KBM-7 (cell line): ENCODE results near the gene KLHL12.
"Not testable (repeated sequence)": the region's sequence is repeated elsewhere in the genome, so short reads cannot be mapped to it uniquely, and the experiment has no call there.

Source experiments
- DNase-seq: peaks from one replicate; pipeline ENCODE4 v3.0.0-alpha.2; 2015
- in situ Hi-C: fragments of 300-500 bp; cut with MboI; formaldehyde crosslinking; loops from 2 replicates; pipeline ENCODE4 v1.14.3; 2020; ENCODE audit warnings: low sequenced_read_pairs, low pct_unique_long_range_greater_than_20kb, mixed read lengths

Gene KLHL12

DNA sequence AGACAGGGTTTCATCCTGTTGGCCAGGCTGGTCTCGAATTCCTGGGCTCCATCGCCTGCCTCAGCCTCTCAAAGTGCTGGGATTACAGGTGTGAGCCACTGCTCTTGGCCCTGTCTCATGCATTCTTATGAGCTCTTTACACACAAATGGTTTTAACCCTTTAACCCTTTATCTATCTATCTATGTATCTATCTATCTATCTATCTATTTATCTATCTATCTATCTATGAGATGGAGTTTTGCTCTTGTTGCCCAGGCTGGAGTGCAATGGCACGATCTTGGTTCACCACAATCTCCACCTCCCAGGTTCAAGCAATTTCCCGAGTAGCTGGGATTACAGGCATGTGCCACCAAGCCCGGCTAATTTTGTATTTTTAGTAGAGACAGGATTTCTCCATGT lies 23.2 kb downstream of the KLHL12 start:
- in situ Hi-C loops, DNase-seq: not testable (repeated sequence)

DNA sequence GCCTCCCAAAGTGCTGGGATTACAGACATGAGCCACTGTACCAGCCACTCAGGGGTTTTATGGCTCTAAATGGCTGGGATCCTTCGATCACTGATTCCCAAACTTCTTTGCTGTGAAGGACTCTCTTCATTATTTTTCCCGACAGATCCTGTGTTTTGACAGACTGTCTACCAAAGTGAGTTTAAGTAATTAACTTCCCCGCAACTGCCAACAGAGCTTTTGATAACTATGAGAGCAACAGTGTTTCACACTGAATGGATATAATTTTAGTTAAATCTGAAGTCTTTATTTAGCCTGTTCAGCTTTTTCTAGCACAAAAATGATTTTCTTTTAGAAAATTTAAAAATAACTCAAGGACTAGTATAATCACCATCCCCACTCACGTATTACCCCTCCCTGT lies 25.5 kb downstream of the KLHL12 start:
- DNase-seq = no peak
- in situ Hi-C loops = no loop called here

DNA sequence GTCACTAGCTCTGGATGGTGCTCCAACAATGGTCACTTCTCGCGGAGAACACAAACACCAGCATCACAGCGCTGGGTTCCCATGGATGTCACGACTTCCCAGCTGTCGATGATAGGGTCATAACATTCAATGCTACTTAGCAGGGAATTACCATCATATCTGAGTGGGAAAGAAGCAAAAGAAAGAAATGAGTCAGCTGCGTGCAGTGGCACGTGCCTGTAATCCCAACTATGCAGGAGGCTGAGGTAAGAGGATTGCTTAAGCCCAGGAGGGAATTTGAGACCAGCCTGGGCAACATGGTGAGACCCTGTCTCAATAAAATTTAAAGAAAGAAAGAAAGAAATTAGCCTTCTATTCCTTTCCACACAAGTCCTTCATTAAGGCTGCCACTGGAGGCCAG lies 34.5 kb downstream of the KLHL12 start:
- DNase-seq = no peak
- in situ Hi-C loops = no loop called here

DNA sequence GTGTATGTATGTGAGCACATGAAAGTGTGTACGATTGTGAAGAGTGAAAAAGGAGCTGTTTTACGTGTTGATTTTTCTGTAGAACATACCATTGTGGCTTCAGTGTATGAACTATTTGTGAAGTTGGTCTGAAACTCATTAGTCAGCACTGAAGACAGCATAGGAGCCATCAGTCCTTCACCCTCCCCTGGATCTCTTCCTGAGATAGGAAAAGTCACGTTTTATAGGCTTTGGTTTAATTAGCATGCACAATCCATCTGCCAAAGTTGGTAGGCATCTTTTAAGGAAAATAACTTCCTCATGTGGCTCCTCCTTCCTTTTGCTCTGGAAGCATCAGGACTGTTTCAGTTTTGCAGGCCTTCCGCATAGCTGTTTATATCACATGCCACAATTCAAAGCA lies 36.6 kb downstream of the KLHL12 start:
- no peak for DNase-seq
- in situ Hi-C loops = no loop called here

GRCh38 chr1:202888531-202889360 lies 38.3 kb downstream of the KLHL12 start, which contains the start of gene RABIF:
TSS of gene RABIF (minus strand) at chr1:202889149. CDS start at chr1:202889098, 51 bp downstream.
- in situ Hi-C loops = no loop called here
- peak; percentile 97 for DNase-seq

DNA sequence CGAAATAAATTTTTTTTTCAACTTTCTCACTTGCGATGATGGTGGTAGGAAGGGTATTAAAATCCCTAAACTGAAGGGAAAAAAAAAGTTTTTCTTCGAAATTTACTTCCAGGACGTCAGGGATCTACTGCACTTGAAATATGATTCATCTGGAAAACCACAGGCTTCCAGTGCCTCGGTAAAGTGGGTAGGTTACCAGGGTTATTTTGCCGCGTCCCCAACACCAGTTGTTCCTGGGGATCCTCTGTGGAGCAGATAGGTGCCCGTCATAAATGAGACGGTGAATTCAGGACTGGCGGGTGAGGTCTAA lies 38.9 kb downstream of the KLHL12 start:
- in situ Hi-C loops = no loop called here
- DNase-seq = no peak

GRCh38 chr1:202880961-202881460 lies 46.0 kb downstream of the KLHL12 start:
- in situ Hi-C loops = no loop called here
- no peak for DNase-seq

- DNase-seq = no peak
- in situ Hi-C loops = no loop called here
Measured at GRCh38 chr1:202880062-202880461, 47.0 kb downstream of the KLHL12 start.

DNA sequence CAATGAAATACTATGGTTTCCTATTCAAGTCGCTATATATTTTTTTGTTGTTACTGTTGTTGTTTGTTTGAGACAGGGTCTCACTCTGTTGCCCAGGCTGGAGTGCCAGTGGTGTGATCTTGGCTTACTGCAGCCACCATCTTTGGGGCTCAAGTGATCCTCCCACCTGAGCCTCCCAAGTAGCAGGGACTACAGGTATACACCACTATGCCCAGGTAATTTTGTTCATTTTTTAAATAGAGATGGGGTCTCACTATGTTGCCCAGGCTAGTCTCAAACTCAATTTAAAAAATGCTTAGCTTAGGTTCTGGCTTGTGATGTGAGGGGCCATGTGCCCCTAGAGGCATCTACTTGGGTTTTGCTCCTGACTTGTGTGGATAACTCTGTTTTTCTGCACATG lies 47.9 kb downstream of the KLHL12 start:
- in situ Hi-C loops = no loop called here
- DNase-seq = no peak

DNA sequence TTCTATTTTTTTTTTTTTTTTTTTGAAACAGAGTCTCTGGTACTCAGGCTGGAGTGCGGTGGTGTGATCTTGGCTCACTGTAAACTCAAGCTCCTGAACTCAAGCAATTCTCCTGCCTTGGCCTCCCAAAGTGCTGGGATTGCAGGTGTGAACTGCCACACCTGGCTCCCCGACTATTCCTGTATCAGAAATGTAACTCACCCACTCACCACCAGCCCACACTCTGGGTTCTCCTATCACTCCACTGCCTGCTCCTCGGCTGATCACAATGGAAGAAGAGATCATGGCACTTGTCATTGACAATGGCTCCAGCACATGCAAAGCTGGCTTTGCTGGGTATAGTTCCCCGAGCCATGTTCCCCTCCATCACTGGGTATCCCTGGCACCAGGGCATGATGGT lies 54.0 kb downstream of the KLHL12 start:
- in situ Hi-C loops = no loop called here
- no peak for DNase-seq

DNA sequence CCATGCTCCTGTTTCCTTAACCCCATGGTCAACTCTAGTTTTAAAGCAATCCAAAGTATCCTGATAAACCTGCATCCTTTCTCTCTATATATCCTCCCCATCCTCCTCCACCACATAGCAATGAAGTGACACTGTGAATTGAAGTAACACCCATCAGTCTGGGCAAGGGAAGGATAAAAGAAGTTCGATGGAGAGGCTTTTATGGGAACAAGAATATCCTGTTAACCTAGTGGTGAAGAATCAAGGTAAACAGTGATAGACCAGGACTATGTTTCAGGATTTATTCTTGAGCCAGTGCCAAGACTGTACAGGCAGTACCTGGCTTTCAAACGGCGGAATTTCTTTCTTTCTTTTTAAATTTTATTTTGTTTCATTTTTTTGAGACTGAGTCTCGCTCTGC lies 55.7 kb downstream of the KLHL12 start:
- DNase-seq = no peak
- in situ Hi-C loops = no loop called here

GRCh38 chr1:202862679-202863560 lies 64.1 kb downstream of the KLHL12 start:
- in situ Hi-C loops = no loop called here
- DNase-seq = no peak

DNA sequence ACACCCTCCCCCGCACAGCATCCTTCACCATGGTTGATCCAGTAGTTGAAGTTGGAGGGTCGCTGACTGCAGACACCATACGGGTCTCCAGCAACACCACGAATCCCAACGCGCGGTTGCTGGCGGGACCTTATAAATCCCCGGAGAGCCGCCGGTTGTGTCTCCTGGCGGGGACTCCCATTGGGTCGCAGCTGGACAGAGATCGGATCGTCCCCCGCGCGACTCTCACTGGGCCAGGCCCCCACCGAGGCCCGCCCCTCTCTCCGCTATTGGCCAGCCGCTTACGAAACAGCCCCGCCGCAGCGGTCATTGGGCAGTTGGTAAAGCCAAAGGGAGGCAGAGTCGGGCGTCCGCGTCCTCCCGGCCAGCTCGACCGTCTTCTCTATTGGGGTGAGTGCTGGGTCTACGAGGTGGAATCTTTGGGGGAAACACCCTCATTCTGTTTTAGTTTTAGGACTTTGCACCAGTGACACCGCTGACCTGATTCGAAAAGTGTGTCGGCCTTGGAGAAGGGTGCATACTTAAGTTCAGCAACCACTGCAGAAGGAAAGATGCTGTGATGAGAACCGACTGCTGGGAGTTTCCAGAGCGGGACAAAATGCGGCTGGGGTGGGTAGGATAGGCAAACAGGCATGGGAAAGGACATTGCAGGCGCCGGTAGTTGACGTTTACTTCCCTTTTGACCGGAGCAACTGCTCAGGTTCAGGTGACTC lies 65.5 kb downstream of the KLHL12 start:
- in situ Hi-C loops = no loop called here

GRCh38 chr1:202860744-202861419 lies 66.2 kb downstream of the KLHL12 start:
- in situ Hi-C loops = no loop called here

More for the DNA sequence above, 65.5 kb downstream of the KLHL12 start:
- peak; percentile 83 for DNase-seq

DNA sequence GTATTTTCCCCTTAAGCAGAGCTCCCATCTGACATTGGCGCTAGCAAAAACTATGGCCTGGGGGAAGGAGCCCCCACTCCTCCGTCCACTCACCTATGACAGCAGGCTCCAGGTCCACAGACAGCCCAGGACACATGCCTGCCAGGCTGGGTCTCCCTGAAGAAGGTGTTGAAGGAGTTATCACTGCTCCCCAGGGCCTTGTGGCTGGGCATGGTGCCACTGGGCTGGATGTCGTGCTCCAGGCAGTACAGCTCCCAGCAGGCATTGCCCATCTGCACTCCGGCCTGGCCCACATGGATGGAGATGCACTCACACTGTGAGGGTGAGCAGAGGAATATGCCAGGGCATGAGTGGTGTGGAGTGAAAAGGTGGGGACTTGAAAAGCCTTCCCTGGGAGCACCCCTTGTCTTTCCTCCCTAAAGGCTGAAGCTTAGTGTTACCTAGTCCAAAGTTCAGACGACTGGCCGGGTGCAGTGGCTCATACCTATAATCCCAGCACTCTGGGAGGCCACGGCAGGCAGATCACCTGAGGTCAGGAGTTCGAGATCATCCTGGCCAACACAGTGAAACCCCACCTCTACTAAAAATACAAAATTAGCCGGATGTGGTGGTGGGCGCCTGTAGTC lies 68.1 kb downstream of the KLHL12 start:
- in situ Hi-C loops = no loop called here
- no peak for DNase-seq

More at GRCh38 chr1:202860744-202861419, 66.2 kb downstream of the KLHL12 start:
- DNase-seq = peak; percentile 50

GRCh38 chr1:202858331-202858730 lies 68.7 kb downstream of the KLHL12 start:
- peak; percentile 86 for DNase-seq
- in situ Hi-C loops = no loop called here

GRCh38 chr1:202857136-202857610 lies 69.9 kb downstream of the KLHL12 start:
- in situ Hi-C loops = no loop called here
- no peak for DNase-seq

- in situ Hi-C loops = no loop called here
- no peak for DNase-seq
Measured at GRCh38 chr1:202856014-202856413, 71.0 kb downstream of the KLHL12 start.
